Transverse colon (tissue), 4 donors: ENCODE data around the gene ACTR1B. TPM values are rescaled to one million over a fixed set of nuclear protein-coding genes. Genes with fewer than 3 reads are reported as not detected.

Experiments used
- DNase-seq: peaks from one replicate; pipeline ENCODE4 v3.0.0-alpha.2; 2019
- H3K27ac ChIP-seq, 4 donors: fragments of 200-600 bp; sonication (generic); 2 replicates each; pipeline ENCODE4 v1.5.1; 2016 to 2018; ENCODE audit warnings: inconsistent platforms in 4 of 4
- H3K27me3 ChIP-seq: fragments of 200-600 bp; sonication (generic); 2 replicates; pipeline ENCODE4 v1.5.1; 2017; ENCODE audit warnings: inconsistent platforms
- H3K36me3 ChIP-seq, 4 donors: fragments of 200-600 bp; sonication (generic); 2 replicates each; pipeline ENCODE4 v1.5.1; 2017 to 2019; ENCODE audit warnings: inconsistent platforms in 4 of 4
- H3K4me1 ChIP-seq, 4 donors: fragments of 200-600 bp; sonication (generic); 2 replicates each; pipeline ENCODE4 v1.5.1; 2017 to 2020; ENCODE audit warnings: inconsistent platforms in 4 of 4
- H3K4me3 ChIP-seq, 4 donors: fragments of 200-600 bp; sonication (generic); 1 replicate in 1 of 4; 2 replicates in 3 of 4; pipeline versions ENCODE4 v1.5.1 to v1.6.1; 2017 to 2019; ENCODE audit warnings: inconsistent platforms in 4 of 4
- H3K9me3 ChIP-seq, 2 donors: fragments of 200-600 bp; sonication (generic); 2 replicates each; pipeline ENCODE4 v1.5.1; 2017 to 2019; ENCODE audit warnings: inconsistent platforms in 2 of 2
- EP300 ChIP-seq: sonication (generic); formaldehyde crosslinking; IDR thresholded peaks from one replicate; pipeline ENCODE4 v1.6.1; 2017; ENCODE audit warnings: antibody characterized with exemption, low read depth
- POLR2A ChIP-seq: fragments of 450-650 bp; IDR thresholded peaks from one replicate; pipeline ENCODE4 v1.6.1; 2016; ENCODE audit warnings: antibody characterized with exemption, mild to moderate bottlenecking, moderate library complexity
- POLR2AphosphoS5 ChIP-seq, 3 donors: sonication (generic); formaldehyde crosslinking; IDR thresholded peaks; one replicate each; pipeline ENCODE4 v1.6.1; 2016; ENCODE audit warnings: antibody characterized with exemption in 3 of 3
- WGBS, 2 donors: methylation state at CpG; one replicate each; pipeline ENCODE4 v1.1.5; 2018; ENCODE audit warnings: low coverage in 1 of 2; 5-methylcytosine and 5-hydroxymethylcytosine counted together
- in situ Hi-C, 4 donors: fragments of 200-750 bp; cut with MboI; loops; one replicate each; pipeline versions ENCODE4 v1.15.0 to v1.15.1; 2017; ENCODE audit warnings: low sequenced_read_pairs in 3 of 4, low pct_ligation_motif_present in 1 of 4, low pct_unique_long_range_greater_than_20kb in 1 of 4
- intact Hi-C: fragments of 100-400 bp; cut with DNase I; formaldehyde crosslinking; loops from one replicate; pipeline ENCODE4 v1.15.1; 2023; ENCODE audit warnings: low total_unique reads
- total RNA-seq, 4 donors: library from RNA; depleted of rRNA; stranded (reverse); fragments of >200 nt; gene quantifications; one replicate each; pipeline ENCODE4 v1.1.0, GENCODE V29; 2016
- TF ChIP-seq, protein P1 (sequence below), 5 experiments: fragments of 200-600 bp in 3 of 5; fragments of 450-650 bp in 2 of 5; sonication (generic) in 3 of 5; IDR thresholded peaks; 1 replicate in 2 of 5; 2 replicates in 3 of 5; pipeline ENCODE4 v1.5.1; 2016 to 2017; ENCODE audit warnings: antibody characterized with exemption in 5 of 5, inconsistent platforms in 3 of 5, mild to moderate bottlenecking in 2 of 5, moderate library complexity in 1 of 5

ACTR1B gene
- total RNA-seq, 4 donors from 2014 or later = 66.8 to 157 (median 119) TPM

DNA sequence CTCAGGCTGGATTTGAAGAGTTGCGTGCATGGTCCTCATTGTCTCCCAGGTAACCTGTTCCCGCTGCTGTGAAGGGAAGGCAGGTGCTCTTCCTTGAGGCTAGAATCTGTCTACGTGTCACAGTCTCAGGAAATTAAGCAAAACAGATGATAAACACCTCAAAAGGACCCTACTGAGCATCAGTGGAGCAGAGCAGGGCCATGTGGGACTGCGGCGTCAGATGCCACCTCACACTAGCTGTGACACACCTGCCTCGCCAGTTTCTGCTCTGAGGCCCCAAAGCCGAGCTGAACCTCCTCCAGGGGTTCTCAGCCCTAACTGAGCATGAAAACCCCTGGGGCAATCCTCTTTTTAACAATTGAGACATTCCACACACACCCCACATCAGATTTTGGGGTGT lies 7.7 kb upstream of the ACTR1B start:
- H3K27me3 ChIP-seq = no peaks in the 10 kb centered on the region
- no peaks in the 10 kb centered on the region for H3K36me3 ChIP-seq
- no peak overlapping the region for H3K4me3 ChIP-seq
- 97% methylated on average over 7 of the region's 7 CpGs; no CpG with 5 or more reads in 1 of the 2 donors for WGBS, 2 donors
- DNase-seq = no peak
- no peak overlapping the region for H3K27ac ChIP-seq
- H3K4me1 ChIP-seq = no peaks in the 10 kb centered on the region
- in situ Hi-C loops = loop anchor here in 1 of 4 donors (25.0 kb wide), 1 partner anchor 1609 kb away; no protein-coding TSS in a partner anchor
- no peaks in the 10 kb centered on the region for H3K9me3 ChIP-seq
- intact Hi-C loops = no loop called here
- TF ChIP-seq, protein P1, sequence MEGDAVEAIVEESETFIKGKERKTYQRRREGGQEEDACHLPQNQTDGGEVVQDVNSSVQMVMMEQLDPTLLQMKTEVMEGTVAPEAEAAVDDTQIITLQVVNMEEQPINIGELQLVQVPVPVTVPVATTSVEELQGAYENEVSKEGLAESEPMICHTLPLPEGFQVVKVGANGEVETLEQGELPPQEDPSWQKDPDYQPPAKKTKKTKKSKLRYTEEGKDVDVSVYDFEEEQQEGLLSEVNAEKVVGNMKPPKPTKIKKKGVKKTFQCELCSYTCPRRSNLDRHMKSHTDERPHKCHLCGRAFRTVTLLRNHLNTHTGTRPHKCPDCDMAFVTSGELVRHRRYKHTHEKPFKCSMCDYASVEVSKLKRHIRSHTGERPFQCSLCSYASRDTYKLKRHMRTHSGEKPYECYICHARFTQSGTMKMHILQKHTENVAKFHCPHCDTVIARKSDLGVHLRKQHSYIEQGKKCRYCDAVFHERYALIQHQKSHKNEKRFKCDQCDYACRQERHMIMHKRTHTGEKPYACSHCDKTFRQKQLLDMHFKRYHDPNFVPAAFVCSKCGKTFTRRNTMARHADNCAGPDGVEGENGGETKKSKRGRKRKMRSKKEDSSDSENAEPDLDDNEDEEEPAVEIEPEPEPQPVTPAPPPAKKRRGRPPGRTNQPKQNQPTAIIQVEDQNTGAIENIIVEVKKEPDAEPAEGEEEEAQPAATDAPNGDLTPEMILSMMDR (IDR thresholded peaks at IDR 0.05) = no peak
- TF ChIP-seq EP300 (no peak), POLR2A (no peak), POLR2AphosphoS5 (IDR thresholded peaks at IDR 0.05) (no peak)

DNA sequence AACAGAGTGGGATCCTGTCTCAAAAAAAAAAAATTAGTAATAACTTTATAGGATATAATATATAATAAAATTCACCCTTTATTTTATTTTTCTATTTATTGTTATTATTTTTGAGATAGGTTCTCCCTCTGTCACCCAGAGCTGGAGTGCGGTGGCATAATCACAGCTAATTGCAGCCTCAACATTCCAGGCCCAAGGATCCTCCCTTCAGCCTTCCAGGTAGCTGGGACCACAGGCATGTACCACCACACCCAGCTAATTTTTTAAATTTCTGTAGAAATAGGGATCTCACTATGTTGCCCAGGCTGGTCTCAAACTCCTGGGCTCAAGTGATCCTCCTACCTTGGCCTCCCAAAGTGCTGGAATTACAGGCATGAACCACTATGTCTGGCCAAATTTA lies 6.6 kb upstream of the ACTR1B start:
- WGBS, 2 donors = 98 to 100% methylated on average over 1 of the region's 1 CpG
- Histone ChIP-seq H3K4me3 (no peak overlapping the region), H3K9me3 (no peaks in the 10 kb centered on the region), H3K36me3 (no peaks in the 10 kb centered on the region), H3K27ac (no peak overlapping the region), H3K27me3 (no peaks in the 10 kb centered on the region), H3K4me1 (no peaks in the 10 kb centered on the region)
- no peak for DNase-seq
- in situ Hi-C loops = loop anchor here in 1 of 4 donors (25.0 kb wide), 1 partner anchor 1608 kb away; no protein-coding TSS in a partner anchor
- intact Hi-C loops = no loop called here
- no peak for TF ChIP-seq POLR2A

DNA sequence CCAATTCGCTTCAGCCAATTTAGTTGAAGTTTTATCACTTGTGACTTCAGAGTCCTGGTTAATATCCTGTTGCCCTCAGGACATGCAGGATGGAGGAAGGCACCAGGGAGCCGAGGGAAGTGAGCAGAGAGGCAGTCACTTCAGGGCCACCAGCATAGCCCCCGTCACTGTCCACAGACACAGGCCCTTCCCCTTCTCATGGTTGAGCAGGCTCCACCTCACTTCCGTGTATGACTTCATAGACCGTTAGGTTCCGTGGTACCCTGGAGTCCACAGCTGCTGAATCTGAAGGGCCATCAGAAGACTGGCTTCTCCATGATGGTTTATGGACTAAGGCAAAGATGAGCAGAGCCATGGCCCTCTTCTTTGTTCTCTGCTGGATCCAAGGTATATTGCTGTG lies 5.6 kb upstream of the ACTR1B start, which contains the start of gene C2orf92:
TSS of gene C2orf92 (plus strand) at position 266 of the 400 bp plus-strand sequence. CDS start at position 342, 76 bp downstream.
- in situ Hi-C loops = loop anchor here in 1 of 4 donors (25.0 kb wide), 1 partner anchor 1607 kb away; no protein-coding TSS in a partner anchor
- TF ChIP-seq EP300 = no peak
- no peak for TF ChIP-seq POLR2AphosphoS5 (IDR thresholded peaks at IDR 0.05)
- TF ChIP-seq, protein P1 (IDR thresholded peaks at IDR 0.05) = no peak
- TF ChIP-seq POLR2A = no peak
- 67 to 97% methylated on average over 4 to 6 of the region's 6 CpGs for whole genome bisulfite sequencing, 2 donors
- intact Hi-C loops = no loop called here
- H3K4me3 ChIP-seq = no peak within 1 kb of the TSS
- H3K27ac ChIP-seq = no peak within 1 kb of the TSS
- H3K4me1 ChIP-seq = peaks cover 0 to 7% (median 3%) of the 10 kb centered on the region in 4 donors
- no peaks in the 10 kb centered on the region for H3K9me3 ChIP-seq
- no peaks in the 10 kb centered on the region for H3K27me3 ChIP-seq
- no peak for DNase-seq
- H3K36me3 ChIP-seq = no peaks in the 10 kb centered on the region

DNA sequence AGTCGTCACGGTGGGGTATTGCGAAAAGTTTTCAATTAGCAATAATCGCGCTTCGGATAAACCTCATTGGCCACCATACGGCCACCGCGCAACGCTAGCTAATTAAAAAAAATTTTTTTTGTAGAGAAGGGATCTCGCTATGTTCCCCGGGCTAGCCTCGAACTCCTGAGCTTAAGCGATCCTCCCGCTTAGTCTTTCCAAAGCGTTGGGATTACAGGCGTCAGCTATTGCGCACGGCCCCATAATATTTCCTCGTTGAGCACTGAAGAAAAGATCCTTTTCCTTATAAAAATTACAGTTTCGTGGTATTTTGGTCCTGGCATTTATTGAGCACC lies 759 bp upstream of the ACTR1B start:
- DNase-seq = peak; percentile 26
- peak overlapping the region; percentile 90 to 100 (median 97) for H3K27ac ChIP-seq
- in situ Hi-C loops (loop anchor here in 1 of 4 donors (25.0 kb wide), 1 partner anchor 1602 kb away; no protein-coding TSS in a partner anchor), intact Hi-C loops (no loop called here)
- H3K27me3 ChIP-seq = no peaks in the 10 kb centered on the region
- no peaks in the 10 kb centered on the region for H3K36me3 ChIP-seq
- H3K4me1 ChIP-seq = peaks cover 11 to 33% (median 22%) of the 10 kb centered on the region in 4 donors
- WGBS, 2 donors = 0 to 5% methylated on average over 1 to 21 of the region's 21 CpGs
- peak overlapping the region; percentile 13 to 81 (median 73) for H3K4me3 ChIP-seq
- TF ChIP-seq POLR2AphosphoS5 (IDR thresholded peaks at IDR 0.05) = no peak
- TF ChIP-seq, protein P1 (IDR thresholded peaks at IDR 0.05) = peak in 3 of 5 experiments; percentile 2 to 17 (median 6)
- H3K9me3 ChIP-seq = no peaks in the 10 kb centered on the region

DNA sequence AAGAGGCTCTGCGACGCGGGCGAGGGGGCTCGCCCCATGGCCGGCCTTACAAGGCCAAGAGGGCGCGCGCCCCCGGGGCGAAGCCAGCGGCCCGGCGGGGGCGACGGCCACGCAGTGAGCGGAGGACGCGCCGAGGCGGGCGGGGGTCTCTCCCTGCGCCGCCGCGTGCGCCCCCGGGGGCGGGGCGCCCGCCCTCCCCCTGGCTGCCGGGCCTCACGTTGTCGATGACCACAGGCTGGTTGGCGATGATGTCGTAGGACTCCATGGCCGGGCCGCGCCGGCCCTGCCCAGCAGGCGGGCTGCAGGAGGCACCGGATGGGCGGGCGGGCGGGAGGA lies 250 bp downstream of the ACTR1B start:
- H3K27me3 ChIP-seq = no peaks in the 10 kb centered on the region
- intact Hi-C loops (no loop called here), in situ Hi-C loops (loop anchor here in 1 of 4 donors (25.0 kb wide), 1 partner anchor 1601 kb away; no protein-coding TSS in a partner anchor)
- H3K9me3 ChIP-seq = no peaks in the 10 kb centered on the region
- H3K4me3 ChIP-seq = peak overlapping the region; percentile 71 to 82 (median 78)
- peak overlapping the region; percentile 90 to 100 (median 97) for H3K27ac ChIP-seq
- 0% methylated on average over 18 of the region's 46 CpGs; no CpG with 5 or more reads in 1 of the 2 donors for WGBS, 2 donors
- no peak for DNase-seq
- H3K4me1 ChIP-seq = peaks cover 11 to 33% (median 22%) of the 10 kb centered on the region in 4 donors
- TF ChIP-seq POLR2A (no peak), POLR2AphosphoS5 (IDR thresholded peaks at IDR 0.05) (no peak), EP300 (no peak)
- TF ChIP-seq, protein P1 (IDR thresholded peaks at IDR 0.05) = no peak
- H3K36me3 ChIP-seq = no peaks in the 10 kb centered on the region
